Liver (tissue), 9 donors: Measurements from ENCODE around the gene SHQ1. TPM values are rescaled to one million over a fixed set of nuclear protein-coding genes. Genes with fewer than 3 reads are reported as not detected.

Experiments
- DNase-seq: peaks from one replicate; pipeline ENCODE4 v3.0.0-alpha.2; 2017; ENCODE audit warnings: low spot score
- H3K27ac ChIP-seq, 2 donors: one replicate each; pipeline ENCODE4 v1.7.0; 2013; ENCODE audit warnings: inconsistent platforms in 2 of 2, low read length in 2 of 2, control low read depth in 1 of 2, low read depth in 1 of 2, mild to moderate bottlenecking in 1 of 2
- H3K27me3 ChIP-seq, 4 donors: one replicate each; pipeline versions ENCODE4 v1.6.1 to v1.7.0; 2013; ENCODE audit warnings: low read length in 3 of 4, inconsistent platforms in 1 of 4, mild to moderate bottlenecking in 1 of 4, moderate library complexity in 1 of 4; ENCODE audit not compliant: control insufficient read depth in 4 of 4, insufficient read depth in 4 of 4
- H3K36me3 ChIP-seq, 4 donors: one replicate each; pipeline versions ENCODE4 v1.6.1 to v1.7.0; 2013; ENCODE audit warnings: low read length in 3 of 4, mild to moderate bottlenecking in 3 of 4, low read depth in 1 of 4, moderate library complexity in 1 of 4; ENCODE audit not compliant: control insufficient read depth in 4 of 4, insufficient read depth in 3 of 4
- H3K4me1 ChIP-seq, 4 donors: one replicate each; pipeline versions ENCODE4 v1.6.1 to v1.7.0; 2013; ENCODE audit warnings: low read length in 3 of 4, mild to moderate bottlenecking in 3 of 4, moderate library complexity in 1 of 4; ENCODE audit not compliant: control insufficient read depth in 4 of 4, insufficient read depth in 4 of 4
- H3K4me3 ChIP-seq, 3 donors: one replicate each; pipeline versions ENCODE4 v1.6.1 to v1.7.0; 2013; ENCODE audit warnings: low read length in 3 of 3, control low read depth in 1 of 3, low read depth in 1 of 3, mild to moderate bottlenecking in 1 of 3
- H3K9ac ChIP-seq, 2 donors: one replicate each; pipeline ENCODE4 v1.7.0; 2013; ENCODE audit warnings: low read length in 2 of 2, mild to moderate bottlenecking in 2 of 2, moderate library complexity in 2 of 2, control low read depth in 1 of 2, low read depth in 1 of 2
- H3K9me3 ChIP-seq, 4 donors: one replicate each; pipeline versions ENCODE4 v1.6.1 to v1.7.0; 2013; ENCODE audit warnings: low read length in 3 of 4; ENCODE audit not compliant: control insufficient read depth in 4 of 4
- EGR1 ChIP-seq, 2 donors: IDR thresholded peaks; 2 replicates each; pipeline ENCODE4 v1.6.1; 2016 to 2018; ENCODE audit warnings: antibody characterized with exemption in 2 of 2, low read depth in 2 of 2
- FOXA1 ChIP-seq: IDR thresholded peaks from 2 replicates; pipeline ENCODE4 v1.6.1; 2016; ENCODE audit warnings: antibody characterized with exemption
- FOXA2 ChIP-seq: IDR thresholded peaks from 2 replicates; pipeline ENCODE4 v1.6.1; 2016; ENCODE audit warnings: antibody characterized with exemption
- GABPA ChIP-seq, 2 donors: IDR thresholded peaks in 1 of 2; conservative IDR thresholded peaks in 1 of 2; 2 replicates each; pipeline ENCODE4 v1.6.1; 2016; ENCODE audit warnings: antibody characterized with exemption in 2 of 2, mild to moderate bottlenecking in 1 of 2, moderate library complexity in 1 of 2
- HNF4A ChIP-seq, 2 donors: conservative IDR thresholded peaks; 2 replicates each; pipeline ENCODE4 v1.6.1; 2016; ENCODE audit warnings: antibody characterized with exemption in 2 of 2, mild to moderate bottlenecking in 2 of 2
- HNF4G ChIP-seq: IDR thresholded peaks from 2 replicates; pipeline ENCODE4 v1.6.1; 2016; ENCODE audit warnings: antibody characterized with exemption
- JUND ChIP-seq, 2 donors: IDR thresholded peaks; 2 replicates each; pipeline ENCODE4 v1.6.1; 2016; ENCODE audit warnings: antibody characterized with exemption in 2 of 2
- RAD21 ChIP-seq, 2 donors: IDR thresholded peaks; 2 replicates each; pipeline ENCODE4 v1.6.1; 2016; ENCODE audit warnings: antibody characterized with exemption in 2 of 2, mild to moderate bottlenecking in 2 of 2
- RXRA ChIP-seq, 2 donors: IDR thresholded peaks; 2 replicates each; pipeline ENCODE4 v1.6.1; 2017 to 2018; ENCODE audit warnings: antibody characterized with exemption in 2 of 2, mild to moderate bottlenecking in 1 of 2
- YY1 ChIP-seq: IDR thresholded peaks from 2 replicates; pipeline ENCODE4 v1.6.1; 2016; ENCODE audit warnings: antibody characterized with exemption, mild to moderate bottlenecking
- WGBS: extraction: QIAGEN DNeasy Blood & Tissue Kit; methylation state at CpG from one replicate; pipeline ENCODE4 v1.1.7; 2013; 5-methylcytosine and 5-hydroxymethylcytosine counted together
- polyA plus RNA-seq, 2 donors: library from polyadenylated mRNA; stranded (reverse) in 1 of 2; unstranded in 1 of 2; fragments of 200-250 nt in 1 of 2; fragments of >200 nt in 1 of 2; fragmentation: Nextera tagmentation in 1 of 2; extraction: Ambion mirVana in 1 of 2; gene quantifications; one replicate each; pipeline versions ENCODE4 v1.2.1 to v1.2.3, GENCODE V29; 2013 to 2015
- total RNA-seq, 2 donors: library from RNA; depleted of rRNA; stranded (reverse); fragments of >200 nt; gene quantifications; one replicate each; pipeline ENCODE4 v1.2.3, GENCODE V29; 2014
- TF ChIP-seq, protein P1 (sequence below): IDR thresholded peaks from 2 replicates; pipeline ENCODE4 v1.6.1; 2016; ENCODE audit warnings: antibody characterized with exemption
- TF ChIP-seq, protein P2 (sequence below): IDR thresholded peaks from 2 replicates; pipeline ENCODE4 v1.6.1; 2016; ENCODE audit warnings: antibody characterized with exemption
- TF ChIP-seq, protein P3 (sequence below): fragments of 150-350 bp; IDR thresholded peaks from 2 replicates; pipeline ENCODE4 v1.5.1; 2017; ENCODE audit warnings: improper control_type of control experiment, low read depth, low read length; ENCODE audit not compliant: missing input control
- TF ChIP-seq, protein P4 (sequence below): IDR thresholded peaks from 2 replicates; pipeline ENCODE4 v1.6.1; 2016; ENCODE audit warnings: antibody characterized with exemption, mild to moderate bottlenecking
- donor health status: healthy.
- donor health status: healthy.
- donor health status: healthy.
- donor health status: healthy.
- donor health status: healthy.

Gene SHQ1
- total and polyA plus RNA-seq, 4 donors = 4.3 to 9.6 (median 6.1) TPM

DNA sequence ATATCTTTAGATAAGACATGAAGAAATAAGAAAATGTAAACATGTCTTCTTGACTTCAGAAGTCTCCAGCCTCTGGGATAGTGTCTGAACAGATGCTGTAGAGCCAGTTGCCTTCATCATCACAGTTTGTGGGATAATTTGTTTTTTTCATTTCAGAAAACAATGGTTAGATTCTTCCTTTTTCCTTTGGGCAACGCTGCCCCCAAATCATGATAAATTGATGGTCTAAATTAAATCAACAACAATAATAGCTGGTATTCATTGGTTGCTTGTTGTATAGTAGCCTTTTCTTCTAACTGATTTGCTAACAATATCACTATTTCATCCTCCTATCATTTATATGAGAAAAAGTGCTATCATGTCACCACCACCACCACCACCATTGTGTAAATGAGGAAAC, 12.6 kb upstream of the SHQ1 start:
- WGBS = 83% methylated on average over 1 of the region's 1 CpG
- TF ChIP-seq RAD21 (IDR thresholded peaks at IDR 0.05) (no peak), EGR1 (IDR thresholded peaks at IDR 0.05; ENCODE audit: low read depth in 2 of 2) (no peak), FOXA1 (no peak), HNF4G (no peak), GABPA (IDR thresholded peaks at IDR 0.05 in 1 of 2, conservative IDR thresholded peaks at IDR 0.05 in 1 of 2) (no peak), JUND (IDR thresholded peaks at IDR 0.05) (no peak), FOXA2 (no peak), HNF4A (conservative IDR thresholded peaks at IDR 0.05) (no peak), YY1 (no peak), RXRA (IDR thresholded peaks at IDR 0.05) (no peak)
- TF ChIP-seq, protein P1, sequence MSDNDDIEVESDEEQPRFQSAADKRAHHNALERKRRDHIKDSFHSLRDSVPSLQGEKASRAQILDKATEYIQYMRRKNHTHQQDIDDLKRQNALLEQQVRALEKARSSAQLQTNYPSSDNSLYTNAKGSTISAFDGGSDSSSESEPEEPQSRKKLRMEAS = no peak
- TF ChIP-seq, protein P2, sequence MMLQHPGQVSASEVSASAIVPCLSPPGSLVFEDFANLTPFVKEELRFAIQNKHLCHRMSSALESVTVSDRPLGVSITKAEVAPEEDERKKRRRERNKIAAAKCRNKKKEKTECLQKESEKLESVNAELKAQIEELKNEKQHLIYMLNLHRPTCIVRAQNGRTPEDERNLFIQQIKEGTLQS = no peak
- TF ChIP-seq, protein P3, sequence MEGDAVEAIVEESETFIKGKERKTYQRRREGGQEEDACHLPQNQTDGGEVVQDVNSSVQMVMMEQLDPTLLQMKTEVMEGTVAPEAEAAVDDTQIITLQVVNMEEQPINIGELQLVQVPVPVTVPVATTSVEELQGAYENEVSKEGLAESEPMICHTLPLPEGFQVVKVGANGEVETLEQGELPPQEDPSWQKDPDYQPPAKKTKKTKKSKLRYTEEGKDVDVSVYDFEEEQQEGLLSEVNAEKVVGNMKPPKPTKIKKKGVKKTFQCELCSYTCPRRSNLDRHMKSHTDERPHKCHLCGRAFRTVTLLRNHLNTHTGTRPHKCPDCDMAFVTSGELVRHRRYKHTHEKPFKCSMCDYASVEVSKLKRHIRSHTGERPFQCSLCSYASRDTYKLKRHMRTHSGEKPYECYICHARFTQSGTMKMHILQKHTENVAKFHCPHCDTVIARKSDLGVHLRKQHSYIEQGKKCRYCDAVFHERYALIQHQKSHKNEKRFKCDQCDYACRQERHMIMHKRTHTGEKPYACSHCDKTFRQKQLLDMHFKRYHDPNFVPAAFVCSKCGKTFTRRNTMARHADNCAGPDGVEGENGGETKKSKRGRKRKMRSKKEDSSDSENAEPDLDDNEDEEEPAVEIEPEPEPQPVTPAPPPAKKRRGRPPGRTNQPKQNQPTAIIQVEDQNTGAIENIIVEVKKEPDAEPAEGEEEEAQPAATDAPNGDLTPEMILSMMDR = no peak
- TF ChIP-seq, protein P4, sequence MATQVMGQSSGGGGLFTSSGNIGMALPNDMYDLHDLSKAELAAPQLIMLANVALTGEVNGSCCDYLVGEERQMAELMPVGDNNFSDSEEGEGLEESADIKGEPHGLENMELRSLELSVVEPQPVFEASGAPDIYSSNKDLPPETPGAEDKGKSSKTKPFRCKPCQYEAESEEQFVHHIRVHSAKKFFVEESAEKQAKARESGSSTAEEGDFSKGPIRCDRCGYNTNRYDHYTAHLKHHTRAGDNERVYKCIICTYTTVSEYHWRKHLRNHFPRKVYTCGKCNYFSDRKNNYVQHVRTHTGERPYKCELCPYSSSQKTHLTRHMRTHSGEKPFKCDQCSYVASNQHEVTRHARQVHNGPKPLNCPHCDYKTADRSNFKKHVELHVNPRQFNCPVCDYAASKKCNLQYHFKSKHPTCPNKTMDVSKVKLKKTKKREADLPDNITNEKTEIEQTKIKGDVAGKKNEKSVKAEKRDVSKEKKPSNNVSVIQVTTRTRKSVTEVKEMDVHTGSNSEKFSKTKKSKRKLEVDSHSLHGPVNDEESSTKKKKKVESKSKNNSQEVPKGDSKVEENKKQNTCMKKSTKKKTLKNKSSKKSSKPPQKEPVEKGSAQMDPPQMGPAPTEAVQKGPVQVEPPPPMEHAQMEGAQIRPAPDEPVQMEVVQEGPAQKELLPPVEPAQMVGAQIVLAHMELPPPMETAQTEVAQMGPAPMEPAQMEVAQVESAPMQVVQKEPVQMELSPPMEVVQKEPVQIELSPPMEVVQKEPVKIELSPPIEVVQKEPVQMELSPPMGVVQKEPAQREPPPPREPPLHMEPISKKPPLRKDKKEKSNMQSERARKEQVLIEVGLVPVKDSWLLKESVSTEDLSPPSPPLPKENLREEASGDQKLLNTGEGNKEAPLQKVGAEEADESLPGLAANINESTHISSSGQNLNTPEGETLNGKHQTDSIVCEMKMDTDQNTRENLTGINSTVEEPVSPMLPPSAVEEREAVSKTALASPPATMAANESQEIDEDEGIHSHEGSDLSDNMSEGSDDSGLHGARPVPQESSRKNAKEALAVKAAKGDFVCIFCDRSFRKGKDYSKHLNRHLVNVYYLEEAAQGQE = no peak
- no peak overlapping the region for H3K4me3 ChIP-seq

DNA sequence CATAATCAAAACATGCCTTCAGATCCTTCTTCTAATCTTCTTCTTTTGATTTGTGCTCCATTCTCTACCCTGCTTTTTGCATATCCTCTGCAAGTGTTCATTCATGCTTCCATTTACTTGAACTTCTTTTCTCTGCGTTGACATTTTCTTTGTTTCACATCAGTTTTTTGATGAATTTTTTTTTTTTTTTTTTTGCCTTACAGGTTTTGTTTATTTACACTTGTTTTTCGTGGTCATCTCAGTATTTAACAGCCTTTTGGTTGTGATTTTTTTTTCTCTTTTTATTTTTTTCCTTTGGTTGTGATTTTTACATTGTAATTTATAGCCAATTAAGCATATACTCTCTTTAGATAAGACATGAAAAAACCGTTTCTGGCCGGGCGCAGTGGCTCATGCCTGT, 11.8 kb upstream of the SHQ1 start:
- no peaks in the 10 kb centered on the region for H3K36me3 ChIP-seq
- H3K4me1 ChIP-seq = no peaks in the 10 kb centered on the region
- WGBS = 82% methylated on average over 5 of the region's 5 CpGs
- no peak overlapping the region for H3K27ac ChIP-seq
- TF ChIP-seq, protein P2 = no peak
- TF ChIP-seq HNF4G (no peak), EGR1 (IDR thresholded peaks at IDR 0.05; ENCODE audit: low read depth in 2 of 2) (no peak), GABPA (IDR thresholded peaks at IDR 0.05 in 1 of 2, conservative IDR thresholded peaks at IDR 0.05 in 1 of 2) (no peak), HNF4A (conservative IDR thresholded peaks at IDR 0.05) (no peak), YY1 (no peak), FOXA1 (no peak)
- TF ChIP-seq, protein P1 = no peak
- H3K9ac ChIP-seq = no peak overlapping the region
- DNase-seq = no peak
- H3K27me3 ChIP-seq = no peaks in the 10 kb centered on the region
- H3K4me3 ChIP-seq = no peak overlapping the region
- H3K9me3 ChIP-seq = no peaks in the 10 kb centered on the region

More for the DNA sequence above, 12.6 kb upstream of the SHQ1 start:
- H3K27me3 ChIP-seq = no peaks in the 10 kb centered on the region
- H3K9ac ChIP-seq = no peak overlapping the region
- no peaks in the 10 kb centered on the region for H3K4me1 ChIP-seq
- no peak for DNase-seq
- no peak overlapping the region for H3K27ac ChIP-seq
- no peaks in the 10 kb centered on the region for H3K36me3 ChIP-seq
- no peaks in the 10 kb centered on the region for H3K9me3 ChIP-seq
